ENCODE results near the gene DSCAML1. TPM values are rescaled to one million over a fixed set of nuclear protein-coding genes. Genes with fewer than 3 reads are reported as not detected.
A peak's percentile ranks its signal among the peaks of the same experiment; 100 is the strongest.

DSCAML1 gene
- total and polyA plus RNA-seq, 8 donors: 0.08 to 2.9 (median 0.45) TPM

- TF ChIP-seq POLR2AphosphoS5 (IDR thresholded peaks at IDR 0.05) (no peak), CTCF (IDR thresholded peaks at IDR 0.05) (no peak), POLR2A (IDR thresholded peaks at IDR 0.05) (no peak), EP300 (IDR thresholded peaks at IDR 0.05) (no peak)
- peaks cover 0 to 26% (median 0%) of the 10 kb centered on the region in 4 donors for H3K36me3 ChIP-seq
- no peak overlapping the region for H3K4me3 ChIP-seq
- no peaks in the 10 kb centered on the region for H3K4me1 ChIP-seq
- no peak overlapping the region for H3K27ac ChIP-seq
- DNase-seq: no peak
- no peaks in the 10 kb centered on the region for H3K9me3 ChIP-seq
- 62 to 83% (median 73%) methylated on average over 3 of the region's 3 CpGs for WGBS, 5 donors
- no peaks in the 10 kb centered on the region for H3K27me3 ChIP-seq
- intact Hi-C loops (cut with DNase I; ENCODE audit: low total_unique reads): no loop called here
These were observed 276.8 kb downstream of the DSCAML1 start for GRCh38 chr11:117520201-117520600.

GRCh38 chr11:117519590-117519989 is 277.4 kb downstream of the DSCAML1 start:
- TF ChIP-seq EP300 (IDR thresholded peaks at IDR 0.05) (no peak), POLR2A (IDR thresholded peaks at IDR 0.05) (no peak), CTCF (IDR thresholded peaks at IDR 0.05) (no peak), POLR2AphosphoS5 (IDR thresholded peaks at IDR 0.05) (no peak)
- peak in 1 of 2 donors; percentile 42 for DNase-seq
- H3K4me3 ChIP-seq: no peak overlapping the region
- H3K4me1 ChIP-seq: no peaks in the 10 kb centered on the region
- 61 to 77% (median 66%) methylated on average over 4 of the region's 4 CpGs for WGBS, 5 donors
- no peaks in the 10 kb centered on the region for H3K27me3 ChIP-seq
- no peaks in the 10 kb centered on the region for H3K9me3 ChIP-seq
- H3K36me3 ChIP-seq: peaks cover 0 to 21% (median 0%) of the 10 kb centered on the region in 4 donors
- H3K27ac ChIP-seq: no peak overlapping the region
- intact Hi-C loops (cut with DNase I; ENCODE audit: low total_unique reads): no loop called here

- no peaks in the 10 kb centered on the region for H3K9me3 ChIP-seq
- no peaks in the 10 kb centered on the region for H3K27me3 ChIP-seq
- 45 to 52% (median 46%) methylated on average over 9 of the region's 9 CpGs for WGBS, 5 donors
- H3K36me3 ChIP-seq: peaks cover 0 to 19% (median 0%) of the 10 kb centered on the region in 4 donors
- DNase-seq: peak in 1 of 2 donors; percentile 71
- intact Hi-C loops (cut with DNase I; ENCODE audit: low total_unique reads): no loop called here
- no peak overlapping the region for H3K27ac ChIP-seq
- no peak overlapping the region for H3K4me3 ChIP-seq
- TF ChIP-seq CTCF (IDR thresholded peaks at IDR 0.05): no peak
- TF ChIP-seq POLR2AphosphoS5 (IDR thresholded peaks at IDR 0.05): no peak
- TF ChIP-seq POLR2A (IDR thresholded peaks at IDR 0.05): no peak
- TF ChIP-seq EP300 (IDR thresholded peaks at IDR 0.05): no peak
- H3K4me1 ChIP-seq: no peaks in the 10 kb centered on the region
These were observed 277.8 kb downstream of the DSCAML1 start for GRCh38 chr11:117519170-117519569.

GRCh38 chr11:117518455-117518854 is 278.6 kb downstream of the DSCAML1 start:
- no peaks in the 10 kb centered on the region for H3K4me1 ChIP-seq
- TF ChIP-seq POLR2AphosphoS5 (IDR thresholded peaks at IDR 0.05) (no peak), CTCF (IDR thresholded peaks at IDR 0.05) (no peak), POLR2A (IDR thresholded peaks at IDR 0.05) (no peak), EP300 (IDR thresholded peaks at IDR 0.05) (no peak)
- intact Hi-C loops (cut with DNase I; ENCODE audit: low total_unique reads): no loop called here
- peaks cover 0 to 17% (median 0%) of the 10 kb centered on the region in 4 donors for H3K36me3 ChIP-seq
- WGBS, 5 donors: 94 to 96% (median 95%) methylated on average over 27 to 30 of the region's 30 CpGs
- H3K27ac ChIP-seq: no peak overlapping the region
- DNase-seq: no peak
- H3K27me3 ChIP-seq: no peaks in the 10 kb centered on the region
- H3K4me3 ChIP-seq: no peak overlapping the region
- H3K9me3 ChIP-seq: no peaks in the 10 kb centered on the region
